GM12892 (cell line): ENCODE results near the gene ZNF354B.

Experiments
- DNase-seq: peaks from one replicate; pipeline ENCODE4 v3.0.0; 2011; ENCODE audit not compliant: insufficient read length
- FAIRE-seq: peaks from 2 replicates; lab custom pipeline; 2011; peaks lifted over from hg19 to GRCh38; lab: Jason Lieb, UNC
- POLR2A ChIP-seq: IDR thresholded peaks from 2 replicates; pipeline ENCODE4 v1.6.1; 2011; ENCODE audit warnings: low read depth, low read length, control low read depth
- POLR2AphosphoS5 ChIP-seq: IDR thresholded peaks from 2 replicates; pipeline ENCODE4 v1.6.1; 2011; ENCODE audit warnings: low read depth, low read length, control low read depth
- TAF1 ChIP-seq: IDR thresholded peaks from 2 replicates; pipeline ENCODE4 v1.6.1; 2011; ENCODE audit warnings: low read depth, mild to moderate bottlenecking, control low read depth, low read length, borderline replicate concordance

ZNF354B gene

GRCh38 chr5:178895615-178896571 lies 36.1 kb downstream of the ZNF354B start, which contains the start of gene ZFP2:
TSS of gene ZFP2 (plus strand) at chr5:178895913. CDS start at chr5:178931314, 35,401 bp downstream.
- FAIRE-seq (no peak), DNase-seq (no peak)
- TF ChIP-seq POLR2A (no peak), TAF1 (no peak), POLR2AphosphoS5 (no peak)

- no peak for FAIRE-seq
- TF ChIP-seq TAF1, result no peak
- no peak for TF ChIP-seq POLR2AphosphoS5
These were observed 39.5 kb downstream of the ZNF354B start for GRCh38 chr5:178899289-178899688.

GRCh38 chr5:178902849-178903248 lies 43.1 kb downstream of the ZNF354B start:
- TF ChIP-seq TAF1 (no peak), POLR2AphosphoS5 (no peak), POLR2A (no peak)
- DNase-seq (no peak), FAIRE-seq (no peak)

More at GRCh38 chr5:178899289-178899688, 39.5 kb downstream of the ZNF354B start:
- no peak for DNase-seq

GRCh38 chr5:178931846-178932760 lies 72.3 kb downstream of the ZNF354B start:
- TF ChIP-seq POLR2AphosphoS5 (no peak), TAF1 (no peak), POLR2A (no peak)
- FAIRE-seq, result no peak
- no peak for DNase-seq
